Dermis microvascular lymphatic vessel endothelial cell (primary cell): ENCODE measurements around the gene SPSB2. TPM values are rescaled to one million over a fixed set of nuclear protein-coding genes. Genes with fewer than 3 reads are reported as not detected.
A peak's percentile ranks its signal among the peaks of the same experiment; 100 is the strongest.
"Not testable (repeated sequence)": the region's sequence is repeated elsewhere in the genome, so short reads cannot be mapped to it uniquely, and the experiment has no call there.

Experiments used
- DNase-seq, 2 donors: peaks; one replicate each; pipeline versions ENCODE4 v3.0.0 to v3.0.0-alpha.2; 2010; ENCODE audit warnings: low read depth in 2 of 2
- total RNA-seq: library from RNA; depleted of rRNA; stranded (reverse); fragments of >200 nt; gene quantifications from 2 replicates; pipeline ENCODE4 v1.2.1, GENCODE V29; 2014

Gene SPSB2
- total RNA-seq = 2.9 and 3.3 TPM in 2 replicates

DNA sequence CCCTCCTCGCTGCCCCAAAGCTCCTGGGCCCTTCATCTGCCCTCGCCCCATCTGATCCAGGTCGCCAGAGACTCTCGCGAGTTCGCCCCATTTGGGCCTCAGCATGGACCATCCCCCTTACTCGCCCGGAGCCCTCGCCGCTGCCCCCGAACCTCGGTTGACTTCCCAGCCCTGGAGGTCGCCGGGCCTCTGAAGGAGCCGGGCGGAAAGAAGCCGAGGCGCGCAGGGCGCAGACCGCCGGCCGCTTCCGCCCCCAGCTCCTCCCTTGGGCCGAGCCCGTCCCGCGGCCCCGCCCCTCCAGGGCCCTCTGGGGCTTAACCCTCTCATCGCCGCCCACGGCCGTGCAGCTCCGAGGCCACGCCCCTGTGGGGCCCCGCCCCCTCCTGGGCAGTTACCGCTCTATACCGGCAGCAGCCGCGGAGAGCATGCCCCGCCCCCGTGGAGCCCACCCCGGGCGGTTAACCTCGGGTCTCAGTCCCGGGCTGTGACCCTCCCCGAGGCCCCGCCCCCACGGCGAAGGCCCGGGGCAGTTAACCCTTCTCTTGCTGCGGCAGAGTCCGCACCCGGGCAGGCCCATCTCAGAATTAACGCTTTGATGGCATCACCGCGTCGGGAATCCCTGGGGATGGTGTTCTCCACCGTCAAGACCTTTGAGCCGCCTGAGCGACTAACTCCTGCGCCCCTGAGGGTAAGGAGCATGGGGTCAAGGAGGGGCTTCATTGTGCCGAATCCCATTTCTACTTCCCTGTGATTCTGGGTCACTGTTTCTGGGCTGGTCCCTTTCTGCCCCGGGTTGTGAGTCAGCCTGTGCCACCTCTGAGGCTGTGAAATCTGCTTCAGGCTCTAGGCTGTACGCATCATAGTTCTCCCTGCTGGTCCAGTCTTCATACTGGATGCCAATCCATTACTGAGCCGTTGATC, at the start of gene SPSB2:
TSS of gene SPSB2 (minus strand) at position 210 of the 921 bp plus-strand sequence. CDS start 402 bp downstream, outside the sequence.
- DNase-seq = peak; percentile 82 to 95

- no peak for DNase-seq
Observed at GRCh38 chr12:6921996-6922946, 49.2 kb upstream of the SPSB2 start.

GRCh38 chr12:6921539-6921938, 48.4 kb upstream of the SPSB2 start:
- DNase-seq = no peak

- DNase-seq = no peak
Observed at GRCh38 chr12:6919588-6919987, 46.5 kb upstream of the SPSB2 start.

DNA sequence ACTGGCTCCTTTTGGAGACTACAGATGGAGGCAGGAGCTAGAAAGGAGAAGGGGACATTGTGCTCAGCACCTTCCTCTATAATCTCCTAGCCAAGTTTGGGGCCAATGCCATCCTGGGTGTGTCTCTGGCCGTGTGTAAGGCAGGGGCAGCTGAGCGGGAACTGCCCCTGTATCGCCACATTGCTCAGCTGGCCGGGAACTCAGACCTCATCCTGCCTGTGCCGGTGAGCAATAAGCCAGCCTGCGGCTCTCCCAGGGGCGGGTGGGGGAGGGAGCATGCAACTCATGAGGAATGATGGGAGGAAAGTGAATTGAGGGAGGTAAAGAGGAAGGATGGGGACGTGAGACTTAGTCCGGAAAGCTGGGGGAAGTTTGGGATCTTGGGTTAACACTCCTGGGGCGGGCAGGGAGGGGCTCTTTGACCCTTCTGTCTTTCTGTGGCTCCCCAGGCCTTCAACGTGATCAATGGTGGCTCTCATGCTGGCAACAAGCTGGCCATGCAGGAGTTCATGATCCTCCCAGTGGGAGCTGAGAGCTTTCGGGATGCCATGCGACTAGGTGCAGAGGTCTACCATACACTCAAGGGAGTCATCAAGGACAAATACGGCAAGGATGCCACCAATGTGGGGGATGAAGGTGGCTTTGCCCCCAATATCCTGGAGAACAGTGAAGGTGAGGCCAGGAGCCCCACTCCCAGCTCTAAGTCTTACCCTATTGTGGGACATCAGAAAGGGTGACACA, 44.6 kb upstream of the SPSB2 start:
- no peak for DNase-seq

- no peak for DNase-seq
Observed at GRCh38 chr12:6916426-6917200, 43.5 kb upstream of the SPSB2 start.

GRCh38 chr12:6915789-6916285, 42.7 kb upstream of the SPSB2 start:
- no peak for DNase-seq

DNA sequence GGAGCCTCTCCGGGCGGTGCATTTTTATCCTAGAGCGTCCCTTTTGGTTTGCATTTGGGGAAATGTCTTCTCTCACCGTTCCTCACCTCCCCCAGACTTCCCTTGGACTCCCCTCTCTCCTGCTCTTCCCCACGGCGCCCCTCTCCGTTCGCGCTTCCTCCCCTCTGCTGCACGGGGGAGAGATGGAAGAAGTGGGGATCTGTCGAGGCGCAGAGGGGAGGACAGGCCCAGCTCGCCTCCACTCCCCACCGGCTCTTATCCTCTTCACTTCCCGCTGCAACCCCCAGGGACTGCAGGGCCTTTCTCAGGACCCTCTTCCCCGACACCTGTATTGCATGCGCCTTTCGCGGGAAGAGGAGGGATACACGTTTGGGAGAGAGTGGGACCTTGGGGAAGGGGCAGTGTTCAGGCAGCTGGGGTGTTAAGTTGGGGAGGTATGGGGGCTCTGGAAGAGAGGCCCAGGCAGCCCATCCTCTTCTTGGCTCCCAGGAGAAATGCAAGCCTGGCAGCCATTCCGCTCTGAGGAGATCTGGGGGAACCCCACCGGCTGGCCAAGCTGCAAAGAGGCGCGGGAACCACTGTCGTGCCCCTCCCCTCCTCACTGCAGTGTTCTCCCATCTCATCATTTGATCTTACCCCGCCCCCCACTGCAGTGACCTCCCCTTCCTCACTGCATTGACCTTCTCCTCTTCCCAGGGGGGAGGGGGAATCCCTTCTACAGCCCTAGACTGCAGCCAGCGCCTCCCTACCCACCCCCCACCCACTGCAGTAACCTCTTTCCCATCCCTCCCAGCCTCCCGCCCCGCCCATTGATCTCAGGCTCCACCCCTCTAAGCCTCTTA, 42.1 kb upstream of the SPSB2 start:
- no peak for DNase-seq

DNA sequence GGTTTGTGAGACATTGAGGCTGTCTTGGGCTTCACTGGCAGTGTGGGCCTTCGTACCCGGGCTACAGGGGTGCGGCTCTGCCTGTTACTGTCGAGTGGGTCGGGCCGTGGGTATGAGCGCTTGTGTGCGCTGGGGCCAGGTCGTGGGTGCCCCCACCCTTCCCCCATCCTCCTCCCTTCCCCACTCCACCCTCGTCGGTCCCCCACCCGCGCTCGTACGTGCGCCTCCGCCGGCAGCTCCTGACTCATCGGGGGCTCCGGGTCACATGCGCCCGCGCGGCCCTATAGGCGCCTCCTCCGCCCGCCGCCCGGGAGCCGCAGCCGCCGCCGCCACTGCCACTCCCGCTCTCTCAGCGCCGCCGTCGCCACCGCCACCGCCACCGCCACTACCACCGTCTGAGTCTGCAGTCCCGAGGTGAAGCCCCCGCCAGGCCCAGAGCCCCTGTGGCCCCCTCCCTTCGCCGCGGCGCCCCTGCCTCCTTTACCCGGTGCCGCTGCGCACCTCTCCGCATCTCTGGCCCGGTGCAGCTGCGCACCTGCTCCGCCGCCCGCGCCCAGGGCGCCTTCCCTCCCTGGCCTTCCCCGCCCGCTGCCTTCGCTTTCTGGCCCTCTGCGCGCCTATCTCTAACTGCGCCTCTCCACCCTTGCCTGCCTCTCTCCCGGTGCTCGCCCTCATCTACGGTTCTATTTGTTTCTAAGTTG, 41.3 kb upstream of the SPSB2 start, which contains the start of gene ENO2:
TSS of gene ENO2 (plus strand) at position 335 of the 701 bp plus-strand sequence. CDS start 1,253 bp downstream, outside the sequence.
- peak in 1 of 2 donors; percentile 61 for DNase-seq

DNA sequence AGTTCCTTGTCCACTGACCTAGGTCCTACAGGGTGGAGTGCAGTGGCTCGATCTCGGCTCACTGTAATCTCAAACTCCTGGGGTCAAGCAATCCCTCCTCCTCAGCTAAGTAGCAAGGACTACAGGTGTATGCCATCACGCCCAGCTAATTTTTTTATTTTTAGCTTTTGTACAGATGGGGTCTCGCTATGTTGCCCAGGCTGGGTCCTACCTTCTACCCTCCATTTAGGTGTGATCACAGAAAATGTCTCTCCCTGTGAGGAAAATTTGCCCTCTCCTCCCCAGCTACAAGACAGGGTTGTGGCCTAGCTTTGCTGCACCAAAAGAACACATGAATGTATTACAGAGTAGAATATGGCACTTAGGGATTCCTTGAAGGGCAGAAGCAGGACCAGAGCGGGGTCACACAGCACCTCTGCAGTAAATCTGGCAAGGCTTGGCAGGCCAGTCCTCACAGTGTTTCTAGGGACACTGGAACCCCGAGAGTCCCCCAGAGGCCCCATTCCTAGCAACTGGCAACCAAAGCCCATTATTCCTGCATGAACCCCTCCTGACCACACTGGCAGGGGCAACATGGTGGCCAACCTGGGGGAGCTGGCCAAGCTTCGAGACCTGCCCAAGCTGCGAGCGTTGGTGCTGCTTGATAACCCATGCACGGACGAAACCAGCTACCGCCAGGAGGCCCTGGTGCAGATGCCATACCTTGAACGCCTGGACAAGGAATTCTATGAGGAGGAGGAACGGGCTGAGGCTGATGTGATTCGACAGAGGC, 39.2 kb upstream of the SPSB2 start:
- DNase-seq = no peak

DNA sequence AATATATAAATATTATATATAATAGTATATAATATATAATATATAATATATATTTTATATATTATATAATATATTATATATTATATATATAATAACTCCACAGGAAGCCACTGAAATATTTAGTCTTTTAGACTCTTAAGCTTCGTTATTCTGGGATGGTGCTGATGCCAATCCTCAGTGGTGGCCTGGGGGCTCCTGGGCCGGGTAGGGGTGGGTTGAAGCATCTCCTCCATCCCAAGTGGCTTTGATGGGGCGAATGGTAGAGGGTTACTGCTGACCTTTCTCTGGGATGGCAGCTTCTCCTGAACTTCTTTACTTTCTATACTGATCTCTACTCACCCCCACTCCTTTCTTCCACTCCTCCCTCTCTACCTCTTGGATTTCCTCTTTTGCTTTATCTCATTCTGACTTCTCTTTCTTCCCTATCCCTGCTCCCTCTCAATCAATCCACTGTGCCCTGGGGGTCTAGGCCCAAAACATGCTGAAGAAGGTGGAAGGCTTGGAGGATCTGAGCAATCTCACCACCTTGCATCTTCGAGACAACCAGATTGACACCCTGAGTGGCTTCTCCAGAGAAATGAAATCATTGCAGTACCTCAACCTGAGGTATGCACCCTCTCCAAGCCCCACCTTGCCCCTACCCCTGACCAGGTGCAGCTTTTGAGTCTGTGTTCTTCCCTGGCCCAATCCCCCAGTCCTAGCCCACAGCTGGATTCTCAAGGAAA, 36.5 kb upstream of the SPSB2 start:
- no peak for DNase-seq

- not testable (repeated sequence) for DNase-seq
Observed at GRCh38 chr12:6908141-6908540, 35.0 kb upstream of the SPSB2 start.

DNA sequence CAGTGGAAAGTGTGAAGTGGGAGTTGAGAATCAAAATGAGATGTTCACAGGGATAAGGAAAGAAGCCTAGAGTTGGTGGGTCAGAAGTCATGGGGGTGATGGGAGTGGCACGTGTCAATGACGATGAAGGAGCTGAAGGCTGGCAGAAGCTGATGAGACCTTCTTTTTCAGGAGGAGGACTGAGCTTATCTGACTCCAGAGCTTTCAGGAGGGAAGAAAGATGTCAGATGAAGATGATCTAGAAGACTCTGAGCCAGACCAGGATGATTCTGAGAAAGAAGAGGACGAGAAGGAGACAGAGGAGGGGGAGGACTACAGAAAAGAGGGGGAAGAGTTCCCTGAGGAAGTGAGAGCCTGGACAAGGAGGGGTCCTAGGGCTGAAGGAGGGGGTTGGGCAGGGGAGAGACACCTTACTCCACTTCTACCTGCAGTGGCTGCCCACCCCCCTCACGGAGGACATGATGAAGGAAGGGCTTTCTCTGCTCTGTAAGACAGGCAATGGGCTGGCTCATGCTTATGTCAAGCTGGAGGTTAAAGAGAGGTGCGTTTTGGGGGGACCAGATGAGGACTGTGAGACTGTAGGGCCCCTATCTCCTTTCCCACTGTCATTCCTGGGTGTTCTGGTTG, 32.4 kb upstream of the SPSB2 start:
- no peak for DNase-seq

DNA sequence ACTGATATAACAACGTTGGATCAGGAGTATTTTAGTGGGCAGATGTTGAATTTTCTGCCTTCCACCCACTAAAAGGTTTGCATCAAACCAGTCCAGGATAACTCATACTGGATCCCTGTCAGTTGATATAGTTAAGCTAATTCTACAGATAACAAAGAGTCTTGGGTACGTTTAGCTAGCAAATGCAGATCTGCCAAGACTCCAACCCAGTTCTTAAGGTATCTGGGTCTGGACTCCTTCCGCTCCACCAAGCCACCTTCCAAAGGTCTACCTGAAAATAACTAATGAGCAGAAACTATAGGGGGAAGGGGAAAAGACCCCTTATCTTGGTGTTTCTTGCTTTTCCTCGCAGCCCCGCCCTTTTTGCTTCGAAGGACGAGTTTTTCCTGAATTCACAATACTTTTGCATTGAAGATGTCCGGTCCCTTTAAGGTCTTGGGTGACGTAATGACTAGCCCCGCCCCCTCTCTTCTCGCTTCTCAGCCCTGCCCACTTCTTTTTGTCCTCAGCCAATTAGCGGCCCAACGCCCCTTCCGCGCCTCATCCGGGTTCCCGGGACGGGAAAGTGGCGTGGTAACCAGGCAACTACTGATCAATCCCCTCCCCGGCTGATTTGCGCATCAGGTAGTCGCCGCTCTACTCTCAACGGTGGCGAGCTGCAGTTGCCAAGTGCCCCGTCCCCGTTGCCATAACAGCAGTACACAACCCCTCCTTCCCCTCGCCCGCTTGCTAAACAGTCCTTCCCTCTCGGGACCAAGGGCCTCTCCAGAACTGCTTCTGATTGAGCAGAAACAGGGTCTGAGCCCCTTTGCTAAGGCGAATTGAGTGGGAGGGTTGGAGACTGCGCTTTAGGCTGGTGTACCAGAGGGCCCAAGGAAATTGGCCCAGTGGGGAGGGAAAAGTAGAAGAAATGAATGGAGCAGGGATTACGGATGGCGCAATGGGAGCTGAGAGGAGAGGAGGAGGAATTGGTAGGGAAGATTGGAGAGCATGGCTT, 31.5 kb upstream of the SPSB2 start, which contains the start of gene LRRC23:
TSS of gene LRRC23 (plus strand) at position 543 of the 997 bp plus-strand sequence. CDS start 812 bp downstream, outside the sequence.
- peak; percentile 84 to 94 for DNase-seq

- DNase-seq = no peak
Observed at GRCh38 chr12:6903722-6904121, 30.6 kb upstream of the SPSB2 start.
